Gastroesophageal sphincter (tissue), 3 donors: ENCODE results near the gene KIFAP3.

ENCODE experiments used
- POLR2A ChIP-seq, 2 donors: fragments of 450-650 bp; IDR thresholded peaks; one replicate each; pipeline ENCODE4 v1.6.1; 2017; ENCODE audit warnings: antibody characterized with exemption in 2 of 2, mild to moderate bottlenecking in 2 of 2, moderate library complexity in 1 of 2
- TF ChIP-seq, protein P1 (sequence below), 4 experiments: fragments of 200-600 bp in 2 of 4; fragments of 450-650 bp in 2 of 4; sonication (generic) in 1 of 4; IDR thresholded peaks; one replicate each; pipeline ENCODE4 v1.5.1; 2017 to 2019; ENCODE audit warnings: antibody characterized with exemption in 4 of 4, mild to moderate bottlenecking in 2 of 4, moderate library complexity in 2 of 4

DNA sequence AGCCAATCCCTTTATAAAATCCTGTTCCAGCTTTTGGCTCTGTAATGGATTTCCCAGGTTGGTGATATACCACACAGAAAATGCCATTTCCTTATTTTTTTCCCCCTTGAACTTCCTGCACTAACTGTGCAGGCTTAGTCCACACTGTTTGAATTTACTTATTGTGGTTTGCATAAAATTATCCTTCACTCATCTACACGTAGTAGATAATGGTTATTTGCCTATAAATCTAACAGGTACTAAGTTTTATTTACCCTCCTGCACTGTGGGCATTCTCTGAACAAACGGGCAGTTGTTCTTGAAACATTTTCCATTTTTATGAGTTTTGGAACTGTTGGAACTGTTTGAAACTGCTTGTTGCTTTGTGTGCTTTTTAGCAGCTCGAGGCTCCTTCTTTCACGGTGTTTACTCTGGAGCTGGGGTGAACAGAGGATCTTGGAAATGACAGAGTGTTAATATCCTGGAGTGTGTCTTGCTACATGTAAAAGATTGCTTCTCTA lies 23.0 kb upstream of the KIFAP3 start:
- TF ChIP-seq, protein P1, sequence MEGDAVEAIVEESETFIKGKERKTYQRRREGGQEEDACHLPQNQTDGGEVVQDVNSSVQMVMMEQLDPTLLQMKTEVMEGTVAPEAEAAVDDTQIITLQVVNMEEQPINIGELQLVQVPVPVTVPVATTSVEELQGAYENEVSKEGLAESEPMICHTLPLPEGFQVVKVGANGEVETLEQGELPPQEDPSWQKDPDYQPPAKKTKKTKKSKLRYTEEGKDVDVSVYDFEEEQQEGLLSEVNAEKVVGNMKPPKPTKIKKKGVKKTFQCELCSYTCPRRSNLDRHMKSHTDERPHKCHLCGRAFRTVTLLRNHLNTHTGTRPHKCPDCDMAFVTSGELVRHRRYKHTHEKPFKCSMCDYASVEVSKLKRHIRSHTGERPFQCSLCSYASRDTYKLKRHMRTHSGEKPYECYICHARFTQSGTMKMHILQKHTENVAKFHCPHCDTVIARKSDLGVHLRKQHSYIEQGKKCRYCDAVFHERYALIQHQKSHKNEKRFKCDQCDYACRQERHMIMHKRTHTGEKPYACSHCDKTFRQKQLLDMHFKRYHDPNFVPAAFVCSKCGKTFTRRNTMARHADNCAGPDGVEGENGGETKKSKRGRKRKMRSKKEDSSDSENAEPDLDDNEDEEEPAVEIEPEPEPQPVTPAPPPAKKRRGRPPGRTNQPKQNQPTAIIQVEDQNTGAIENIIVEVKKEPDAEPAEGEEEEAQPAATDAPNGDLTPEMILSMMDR (IDR thresholded peaks at IDR 0.05), result no peak
- TF ChIP-seq POLR2A (IDR thresholded peaks at IDR 0.05), result no peak
